ENCODE measurements around the gene GPR35.

The GPR35 gene

GRCh38 chr2:240639566-240639965 is 14.3 kb downstream of the GPR35 start:
- Histone ChIP-seq H3K4me3 (replicated peaks; ENCODE audit: insufficient read depth, low read length) (no peak overlapping the region), H3K27me3 (ENCODE audit: insufficient read depth, poor library complexity, severe bottlenecking) (no peaks in the 10 kb centered on the region), H3K27ac (replicated peaks) (no peak overlapping the region)
- TF ChIP-seq GABPA (IDR thresholded peaks at IDR 0.05; ENCODE audit: low read depth) = no peak
- no peak for TF ChIP-seq POLR2AphosphoS5 (IDR thresholded peaks at IDR 0.05; ENCODE audit: low read depth)
- TF ChIP-seq REST (IDR thresholded peaks at IDR 0.05; ENCODE audit: insufficient replicate concordance, low read depth) = no peak
- no peak for TF ChIP-seq CTCF (IDR thresholded peaks at IDR 0.05; ENCODE audit: insufficient read depth, low read length)
- TF ChIP-seq SPI1 (IDR thresholded peaks at IDR 0.05; ENCODE audit: borderline replicate concordance, low read depth) = no peak
- DNase-seq (ENCODE audit: low read depth in 1 of 2, low spot score in 1 of 2) = no peak

GRCh38 chr2:240640939-240641338 is 15.7 kb downstream of the GPR35 start:
- no peak for DNase-seq (ENCODE audit: low read depth in 1 of 2, low spot score in 1 of 2)
- Histone ChIP-seq H3K27ac (replicated peaks) (no peak overlapping the region), H3K27me3 (ENCODE audit: insufficient read depth, poor library complexity, severe bottlenecking) (no peaks in the 10 kb centered on the region), H3K4me3 (replicated peaks; ENCODE audit: insufficient read depth, low read length) (no peak overlapping the region)
- TF ChIP-seq REST (IDR thresholded peaks at IDR 0.05; ENCODE audit: insufficient replicate concordance, low read depth) (no peak), GABPA (IDR thresholded peaks at IDR 0.05; ENCODE audit: low read depth) (no peak), POLR2AphosphoS5 (IDR thresholded peaks at IDR 0.05; ENCODE audit: low read depth) (no peak), SPI1 (IDR thresholded peaks at IDR 0.05; ENCODE audit: borderline replicate concordance, low read depth) (no peak), CTCF (IDR thresholded peaks at IDR 0.05; ENCODE audit: insufficient read depth, low read length) (no peak)

GRCh38 chr2:240642061-240642805 is 17.0 kb downstream of the GPR35 start:
- DNase-seq (ENCODE audit: low read depth in 1 of 2, low spot score in 1 of 2) = no peak
- peaks cover 1% of the 10 kb centered on the region for H3K27me3 ChIP-seq (ENCODE audit: insufficient read depth, poor library complexity, severe bottlenecking)
- no peak for TF ChIP-seq SPI1 (IDR thresholded peaks at IDR 0.05; ENCODE audit: borderline replicate concordance, low read depth)
- TF ChIP-seq REST (IDR thresholded peaks at IDR 0.05; ENCODE audit: insufficient replicate concordance, low read depth) = no peak
- no peak for TF ChIP-seq POLR2AphosphoS5 (IDR thresholded peaks at IDR 0.05; ENCODE audit: low read depth)
- TF ChIP-seq GABPA (IDR thresholded peaks at IDR 0.05; ENCODE audit: low read depth) = no peak
- TF ChIP-seq CTCF (IDR thresholded peaks at IDR 0.05; ENCODE audit: insufficient read depth, low read length) = no peak
- H3K27ac ChIP-seq (replicated peaks) = no peak overlapping the region
- no peak overlapping the region for H3K4me3 ChIP-seq (replicated peaks; ENCODE audit: insufficient read depth, low read length)

All from HL-60 (cell line).